Spleen (tissue), 11 donors: Measurements from ENCODE around the gene EVI5. TPM values are rescaled to one million over a fixed set of nuclear protein-coding genes. Genes with fewer than 3 reads are reported as not detected.
"Not testable (repeated sequence)": the region's sequence is repeated elsewhere in the genome, so short reads cannot be mapped to it uniquely, and the experiment has no call there.

ENCODE experiments used
- DNase-seq: peaks from one replicate; pipeline ENCODE4 v3.0.0-alpha.2; 2020
- H3K27ac ChIP-seq, 8 donors: fragments of 200-600 bp; sonication (generic) in 7 of 8; 1 replicate in 4 of 8; 2 replicates in 4 of 8; pipeline versions ENCODE4 v1.5.0 to v1.8.0; 2016 to 2021; ENCODE audit warnings: inconsistent platforms in 4 of 8, mild to moderate bottlenecking in 4 of 8, moderate library complexity in 1 of 8
- H3K27me3 ChIP-seq, 7 donors: fragments of 200-600 bp; sonication (generic) in 6 of 7; replicated peaks in 1 of 7; 1 replicate in 4 of 7; 2 replicates in 3 of 7; pipeline versions ENCODE4 v1.5.0 to v1.8.0; 2016 to 2021; ENCODE audit warnings: inconsistent platforms in 3 of 7, mild to moderate bottlenecking in 1 of 7
- H3K36me3 ChIP-seq, 6 donors: fragments of 200-600 bp; sonication (generic) in 5 of 6; 1 replicate in 4 of 6; 2 replicates in 2 of 6; pipeline versions ENCODE4 v1.5.0 to v1.8.0; 2016 to 2021; ENCODE audit warnings: inconsistent platforms in 2 of 6
- H3K4me1 ChIP-seq, 6 donors: fragments of 200-600 bp; sonication (generic) in 5 of 6; 1 replicate in 3 of 6; 2 replicates in 3 of 6; pipeline versions ENCODE4 v1.5.0 to v1.8.0; 2016 to 2021; ENCODE audit warnings: inconsistent platforms in 3 of 6
- H3K4me3 ChIP-seq, 8 donors: fragments of 200-600 bp; sonication (generic) in 7 of 8; 1 replicate in 4 of 8; 2 replicates in 4 of 8; pipeline versions ENCODE4 v1.5.0 to v1.8.0; 2016 to 2021; ENCODE audit warnings: inconsistent platforms in 4 of 8, mild to moderate bottlenecking in 4 of 8, moderate library complexity in 2 of 8
- H3K9me3 ChIP-seq, 8 donors: fragments of 200-600 bp; sonication (generic) in 7 of 8; 1 replicate in 4 of 8; 2 replicates in 4 of 8; pipeline versions ENCODE4 v1.5.0 to v1.8.0; 2016 to 2021; ENCODE audit warnings: inconsistent platforms in 4 of 8
- POLR2A ChIP-seq, 3 donors: fragments of 450-650 bp; IDR thresholded peaks; one replicate each; pipeline ENCODE4 v1.5.1; 2017; ENCODE audit warnings: antibody characterized with exemption in 3 of 3, mild to moderate bottlenecking in 1 of 3
- POLR2AphosphoS5 ChIP-seq, 3 donors: sonication (generic); formaldehyde crosslinking; IDR thresholded peaks; one replicate each; pipeline ENCODE4 v1.5.1; 2017; ENCODE audit warnings: antibody characterized with exemption in 3 of 3
- WGBS, 5 donors: extraction: QIAGEN DNeasy Blood & Tissue Kit in 3 of 5; methylation state at CpG; one replicate each; pipeline versions ENCODE4 v1.1.5 to v1.1.7; 2013 to 2018; 5-methylcytosine and 5-hydroxymethylcytosine counted together
- intact Hi-C: fragments of 100-400 bp; cut with DNase I; formaldehyde crosslinking; loops from one replicate; pipeline ENCODE4 v1.15.0; 2023; ENCODE audit warnings: low total_unique reads
- polyA plus RNA-seq, 3 donors: library from polyadenylated mRNA; stranded (reverse); fragments of 200-250 nt; gene quantifications; one replicate each; pipeline ENCODE4 v1.2.1, GENCODE V29; 2013
- total RNA-seq, 7 donors: library from RNA; depleted of rRNA in 3 of 7; stranded (reverse); fragments of >200 nt in 3 of 7; fragmentation: NEBNext Ultra II Directional in 4 of 7; extraction: Animal tissue kit (Norgen Biotek cat#: 25700) in 4 of 7; gene quantifications; one replicate each; pipeline versions ENCODE4 v1.1.0 to v1.2.1, GENCODE V29; 2016 to 2021
- TF ChIP-seq, protein P1 (sequence below), 11 experiments: fragments of 200-600 bp in 7 of 11; fragments of 450-650 bp in 4 of 11; sonication (generic) in 4 of 11; IDR thresholded peaks in 8 of 11; conservative IDR thresholded peaks in 3 of 11; 1 replicate in 7 of 11; 2 replicates in 4 of 11; pipeline versions ENCODE4 v1.4.0 to v1.8.0; 2016 to 2021; ENCODE audit warnings: antibody characterized with exemption in 11 of 11, inconsistent platforms in 4 of 11, mild to moderate bottlenecking in 1 of 11
- donor health status: healthy with polysubstance abuse.
- donor health status: DM: no; HTN: no; CAD: no; lungs with moderate emphysema.
- donor health status: DM: no; HTN: no; CAD: no.
- donor health status: Bipolar disorder and iron deficiency.
- donor health status: healthy.
- donor health status: DM: no; HTN: no; CAD: no.
- donor health status: DM: yes; HTN: yes; CAD: no.

EVI5 gene
- total and polyA plus RNA-seq, 10 donors, result 1.7 to 38.3 (median 27.0) TPM

GRCh38 chr1:92623187-92623778, 161.6 kb downstream of the EVI5 start:
- TF ChIP-seq, protein P1, sequence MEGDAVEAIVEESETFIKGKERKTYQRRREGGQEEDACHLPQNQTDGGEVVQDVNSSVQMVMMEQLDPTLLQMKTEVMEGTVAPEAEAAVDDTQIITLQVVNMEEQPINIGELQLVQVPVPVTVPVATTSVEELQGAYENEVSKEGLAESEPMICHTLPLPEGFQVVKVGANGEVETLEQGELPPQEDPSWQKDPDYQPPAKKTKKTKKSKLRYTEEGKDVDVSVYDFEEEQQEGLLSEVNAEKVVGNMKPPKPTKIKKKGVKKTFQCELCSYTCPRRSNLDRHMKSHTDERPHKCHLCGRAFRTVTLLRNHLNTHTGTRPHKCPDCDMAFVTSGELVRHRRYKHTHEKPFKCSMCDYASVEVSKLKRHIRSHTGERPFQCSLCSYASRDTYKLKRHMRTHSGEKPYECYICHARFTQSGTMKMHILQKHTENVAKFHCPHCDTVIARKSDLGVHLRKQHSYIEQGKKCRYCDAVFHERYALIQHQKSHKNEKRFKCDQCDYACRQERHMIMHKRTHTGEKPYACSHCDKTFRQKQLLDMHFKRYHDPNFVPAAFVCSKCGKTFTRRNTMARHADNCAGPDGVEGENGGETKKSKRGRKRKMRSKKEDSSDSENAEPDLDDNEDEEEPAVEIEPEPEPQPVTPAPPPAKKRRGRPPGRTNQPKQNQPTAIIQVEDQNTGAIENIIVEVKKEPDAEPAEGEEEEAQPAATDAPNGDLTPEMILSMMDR (IDR thresholded peaks at IDR 0.05 in 8 of 11, conservative IDR thresholded peaks at IDR 0.05 in 3 of 11), result peak in 8 of 11 experiments; percentile 11 to 53 (median 43)
- TF ChIP-seq POLR2A (IDR thresholded peaks at IDR 0.05), result no peak
- no peak for TF ChIP-seq POLR2AphosphoS5 (IDR thresholded peaks at IDR 0.05)

DNA sequence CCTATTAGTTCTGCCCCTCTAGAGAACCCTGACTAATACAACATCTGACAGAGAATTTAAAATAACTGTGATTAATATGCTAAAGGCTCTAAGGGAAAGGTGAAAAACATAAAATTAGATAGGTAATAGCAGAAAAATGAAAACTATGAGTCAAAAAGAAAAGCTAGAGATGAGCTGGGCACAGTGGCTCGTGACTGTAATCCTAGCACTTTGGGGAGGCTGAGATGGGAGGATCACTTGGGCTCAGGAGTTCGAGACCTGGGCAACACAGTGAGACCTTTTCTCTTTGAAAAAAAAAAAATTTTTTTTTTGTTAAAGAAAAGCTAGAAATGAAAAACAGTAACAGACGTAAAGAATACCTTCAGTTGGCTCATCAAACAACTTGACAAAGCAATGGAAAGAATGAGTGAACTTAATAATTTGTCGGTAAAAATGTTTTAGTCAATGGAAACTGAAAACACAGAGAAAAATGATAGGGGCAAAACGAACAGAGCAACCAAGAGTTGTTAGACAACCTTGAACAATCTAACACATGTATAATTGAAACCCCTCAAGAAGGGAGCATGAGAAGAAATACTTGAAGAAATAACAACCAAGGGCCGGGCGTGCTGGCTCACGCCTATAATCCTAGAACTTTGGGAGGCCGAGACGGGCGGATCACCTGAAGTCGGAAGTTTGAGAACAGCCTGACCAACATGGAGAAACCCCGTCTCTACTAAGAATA, 165.3 kb downstream of the EVI5 start:
- no peak overlapping the region for H3K27ac ChIP-seq
- H3K4me3 ChIP-seq, result no peak overlapping the region
- H3K9me3 ChIP-seq, result no peaks in the 10 kb centered on the region
- peaks cover 0 to 66% (median 0%) of the 10 kb centered on the region in 6 donors for H3K36me3 ChIP-seq
- TF ChIP-seq POLR2A (IDR thresholded peaks at IDR 0.05), result no peak
- TF ChIP-seq, protein P1 (IDR thresholded peaks at IDR 0.05 in 8 of 11, conservative IDR thresholded peaks at IDR 0.05 in 3 of 11), result no peak
- TF ChIP-seq POLR2AphosphoS5 (IDR thresholded peaks at IDR 0.05), result no peak
- H3K27me3 ChIP-seq, result no peaks in the 10 kb centered on the region
- 84 to 89% (median 88%) methylated on average over 13 of the region's 13 CpGs for WGBS, 5 donors
- no peaks in the 10 kb centered on the region for H3K4me1 ChIP-seq
- intact Hi-C loops, result loop anchor here (5.0 kb wide), 2 partner anchors 307 to 622 kb away; no protein-coding TSS in a partner anchor
- DNase-seq, result no peak

More at GRCh38 chr1:92623187-92623778, 161.6 kb downstream of the EVI5 start:
- no peaks in the 10 kb centered on the region for H3K27me3 ChIP-seq
- WGBS, 5 donors, result 79 to 84% (median 81%) methylated on average over 3 of the region's 3 CpGs
- no peaks in the 10 kb centered on the region for H3K9me3 ChIP-seq
- no peak overlapping the region for H3K4me3 ChIP-seq
- H3K4me1 ChIP-seq, result no peaks in the 10 kb centered on the region
- intact Hi-C loops, result loop anchor here (5.0 kb wide), 2 partner anchors 311 to 626 kb away; no protein-coding TSS in a partner anchor
- peaks cover 0 to 40% (median 0%) of the 10 kb centered on the region in 6 donors for H3K36me3 ChIP-seq
- DNase-seq, result no peak
- no peak overlapping the region for H3K27ac ChIP-seq

GRCh38 chr1:92601044-92601443, 183.9 kb downstream of the EVI5 start:
- H3K4me3 ChIP-seq, result no peak overlapping the region
- H3K4me1 ChIP-seq, result peaks cover 0 to 8% (median 0%) of the 10 kb centered on the region in 6 donors
- H3K36me3 ChIP-seq, result peaks cover 0 to 23% (median 0%) of the 10 kb centered on the region in 6 donors
- 89 to 97% (median 93%) methylated on average over 2 of the region's 2 CpGs for WGBS, 5 donors
- TF ChIP-seq, protein P1 (IDR thresholded peaks at IDR 0.05 in 8 of 11, conservative IDR thresholded peaks at IDR 0.05 in 3 of 11), result no peak
- TF ChIP-seq POLR2AphosphoS5 (IDR thresholded peaks at IDR 0.05) (no peak), POLR2A (IDR thresholded peaks at IDR 0.05) (no peak)
- H3K9me3 ChIP-seq, result no peaks in the 10 kb centered on the region
- H3K27ac ChIP-seq, result no peak overlapping the region
- no peaks in the 10 kb centered on the region for H3K27me3 ChIP-seq
- intact Hi-C loops, result no loop called here
- no peak for DNase-seq

DNA sequence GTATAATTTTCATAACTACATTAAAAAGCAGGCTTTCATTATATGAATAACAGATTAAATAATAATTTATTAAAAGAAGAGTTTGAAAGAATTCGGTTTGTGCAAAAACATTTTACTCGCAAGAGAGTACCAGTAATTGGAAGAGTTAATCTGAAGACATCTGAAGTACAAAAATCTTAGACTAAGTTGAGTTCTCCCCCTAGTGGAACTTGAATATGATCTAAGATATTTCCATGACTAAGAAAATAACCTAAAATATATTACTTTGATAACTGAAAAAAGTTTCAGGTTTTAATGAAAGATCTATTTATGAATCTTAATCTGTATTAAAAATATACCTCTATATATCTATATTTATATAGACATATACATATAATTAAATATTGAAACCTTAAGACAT, 185.7 kb downstream of the EVI5 start:
- H3K4me3 ChIP-seq, result no peak overlapping the region
- TF ChIP-seq POLR2A (IDR thresholded peaks at IDR 0.05), result no peak
- TF ChIP-seq, protein P1 (IDR thresholded peaks at IDR 0.05 in 8 of 11, conservative IDR thresholded peaks at IDR 0.05 in 3 of 11), result peak in 8 of 11 experiments; percentile 12 to 54 (median 22)
- DNase-seq, result no peak
- intact Hi-C loops, result no loop called here
- no peaks in the 10 kb centered on the region for H3K27me3 ChIP-seq
- H3K9me3 ChIP-seq, result no peaks in the 10 kb centered on the region
- peaks cover 0 to 8% (median 0%) of the 10 kb centered on the region in 6 donors for H3K4me1 ChIP-seq
- no peak overlapping the region for H3K27ac ChIP-seq
- 17 to 42% (median 23%) methylated on average over 2 of the region's 2 CpGs for WGBS, 5 donors
- peaks cover 0 to 12% (median 0%) of the 10 kb centered on the region in 6 donors for H3K36me3 ChIP-seq

DNA sequence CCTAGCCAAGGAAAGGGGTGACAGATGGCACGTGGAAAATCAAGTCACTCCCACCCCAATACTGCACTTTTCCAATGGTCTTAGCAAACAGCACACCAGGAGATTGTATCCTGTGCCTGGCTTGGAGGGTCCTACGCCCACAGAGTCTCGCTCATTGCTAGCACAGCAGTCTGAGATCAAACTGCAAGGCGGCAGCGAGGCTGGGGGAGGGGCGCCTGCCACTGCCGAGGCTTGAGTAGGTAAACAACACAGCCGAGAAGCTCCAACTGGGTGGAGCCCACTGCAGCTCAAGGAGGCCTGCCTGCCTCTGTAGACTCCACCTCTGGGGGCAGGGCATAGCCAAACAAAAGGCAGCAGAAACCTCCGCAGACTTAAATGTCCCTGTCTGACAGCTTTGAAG, 195.5 kb downstream of the EVI5 start:
- DNase-seq, H3K27ac ChIP-seq, H3K4me3 ChIP-seq, intact Hi-C loops, H3K9me3 ChIP-seq, H3K36me3 ChIP-seq, H3K27me3 ChIP-seq: not testable (repeated sequence)
- 84 to 91% (median 88%) methylated on average over 8 to 9 of the region's 9 CpGs for WGBS, 5 donors
- peaks cover 0 to 18% (median 7%) of the 10 kb centered on the region in 6 donors for H3K4me1 ChIP-seq
